ENCODE data around the gene SWI5.

- TF ChIP-seq CTCF (IDR thresholded peaks at IDR 0.05 in 2 of 3, conservative IDR thresholded peaks at IDR 0.05 in 1 of 3; ENCODE audit: insufficient read depth in 2 of 3, low read depth in 1 of 3, low read length in 3 of 3) = no peak
- TF ChIP-seq ETS1 (conservative IDR thresholded peaks at IDR 0.05; ENCODE audit: control insufficient read depth, low read depth, low read length) = no peak
- no peak for TF ChIP-seq RFX5 (IDR thresholded peaks at IDR 0.05; ENCODE audit: low read depth, low read length)
- no peak for TF ChIP-seq NFRKB (IDR thresholded peaks at IDR 0.05; ENCODE audit: low read depth)
- no peak for TF ChIP-seq CEBPB (tag; IDR thresholded peaks at IDR 0.05)
- TF ChIP-seq DLX4 (CRISPR knock-in tag; IDR thresholded peaks at IDR 0.05) = no peak
- no peak for TF ChIP-seq EP300 (IDR thresholded peaks at IDR 0.05; ENCODE audit: low read length)
- no peak for TF ChIP-seq MEF2D (tag; conservative IDR thresholded peaks at IDR 0.05; ENCODE audit: low read depth)
- TF ChIP-seq HNRNPK (IDR thresholded peaks at IDR 0.05; ENCODE audit: low read depth, low read length, poor library complexity, severe bottlenecking) = no peak
- TF ChIP-seq ZNF449 (CRISPR knock-in tag; IDR thresholded peaks at IDR 0.05) = no peak
- TF ChIP-seq POLR2A (conservative IDR thresholded peaks at IDR 0.05) = no peak
- TF ChIP-seq REST (IDR thresholded peaks at IDR 0.05; ENCODE audit: borderline replicate concordance) = no peak
- no peak for TF ChIP-seq REST (CRISPR knock-in tag; IDR thresholded peaks at IDR 0.05; ENCODE audit: low read depth)
- no peak for TF ChIP-seq EZH2 (IDR thresholded peaks at IDR 0.05; ENCODE audit: borderline replicate concordance, low read depth, low read length)
- no peak for TF ChIP-seq RBFOX2 (IDR thresholded peaks at IDR 0.05; ENCODE audit: low read depth, low read length)
These were observed 43.3 kb upstream of the SWI5 start for GRCh38 chr9:128232528-128233428.
